Measurements from ENCODE around the gene SBK1.
"Not testable (repeated sequence)": the region's sequence is repeated elsewhere in the genome, so short reads cannot be mapped to it uniquely, and the experiment has no call there.

Gene SBK1

GRCh38 chr16:28309811-28310311 is 17.5 kb downstream of the SBK1 start:
- no peak for DNase-seq

GRCh38 chr16:28310796-28311195 is 18.5 kb downstream of the SBK1 start:
- DNase-seq, result no peak

- no peak for DNase-seq
Observed at GRCh38 chr16:28311413-28311812, 19.1 kb downstream of the SBK1 start.

GRCh38 chr16:28311913-28312312 is 19.6 kb downstream of the SBK1 start:
- no peak for DNase-seq

GRCh38 chr16:28312327-28312726 is 20.0 kb downstream of the SBK1 start:
- DNase-seq, result no peak

- DNase-seq, result no peak
Observed at GRCh38 chr16:28313587-28313986, 21.3 kb downstream of the SBK1 start.

- no peak for DNase-seq
Observed at GRCh38 chr16:28316054-28316453, 23.7 kb downstream of the SBK1 start.

GRCh38 chr16:28317040-28317880 is 24.9 kb downstream of the SBK1 start:
- no peak for DNase-seq

GRCh38 chr16:28318042-28318744 is 25.9 kb downstream of the SBK1 start:
- no peak for DNase-seq

GRCh38 chr16:28319476-28320022 is 27.2 kb downstream of the SBK1 start:
- DNase-seq, result no peak

GRCh38 chr16:28320023-28320561 is 27.8 kb downstream of the SBK1 start:
- no peak for DNase-seq

GRCh38 chr16:28320741-28321140 is 28.4 kb downstream of the SBK1 start:
- no peak for DNase-seq

- DNase-seq, result no peak
Observed at GRCh38 chr16:28321700-28322411, 29.5 kb downstream of the SBK1 start.

GRCh38 chr16:28324235-28324886 is 32.0 kb downstream of the SBK1 start:
- DNase-seq, result no peak

GRCh38 chr16:28324887-28325279 is 32.6 kb downstream of the SBK1 start:
- DNase-seq, result no peak

- peak; percentile 14 for DNase-seq
Observed at GRCh38 chr16:28326881-28327610, 34.7 kb downstream of the SBK1 start.

GRCh38 chr16:28330232-28330631 is 37.9 kb downstream of the SBK1 start:
- not testable (repeated sequence) for DNase-seq

GRCh38 chr16:28330981-28331380 is 38.7 kb downstream of the SBK1 start:
- not testable (repeated sequence) for DNase-seq

GRCh38 chr16:28332632-28333031 is 40.3 kb downstream of the SBK1 start:
- not testable (repeated sequence) for DNase-seq

GRCh38 chr16:28335678-28336077 is 43.4 kb downstream of the SBK1 start:
- not testable (repeated sequence) for DNase-seq

- DNase-seq, result not testable (repeated sequence)
Observed at GRCh38 chr16:28336940-28337710, 44.8 kb downstream of the SBK1 start.
